NCI-H345 treated with DMSO at 0.1 percent for 48 hours (cell line): Measurements from ENCODE around the gene OR8B8.
"Not testable (repeated sequence)": the region's sequence is repeated elsewhere in the genome, so short reads cannot be mapped to it uniquely, and the experiment has no call there.

ENCODE experiments used
- DNase-seq: peaks from one replicate; lab custom pipeline; 2025; ENCODE audit not compliant: unreplicated experiment; lab: John Stamatoyannopoulos, UW

Gene OR8B8

GRCh38 chr11:124445646-124446150 is at the start of gene OR8B8:
OR8B8 (minus strand) TSS chr11:124445696; CDS start chr11:124441085, 4,611 bp downstream.
- no peak for DNase-seq

GRCh38 chr11:124493016-124493655 is 47.6 kb upstream of the OR8B8 start:
- DNase-seq, result no peak

- DNase-seq, result no peak
Measured at GRCh38 chr11:124483422-124483821, 37.9 kb upstream of the OR8B8 start.

GRCh38 chr11:124482362-124483147 is 37.1 kb upstream of the OR8B8 start:
- no peak for DNase-seq

GRCh38 chr11:124481365-124482323 is 36.1 kb upstream of the OR8B8 start:
- DNase-seq, result no peak

- no peak for DNase-seq
Measured at GRCh38 chr11:124479561-124479960, 34.1 kb upstream of the OR8B8 start.

- DNase-seq, result no peak
Measured at GRCh38 chr11:124475265-124475664, 29.8 kb upstream of the OR8B8 start.

- no peak for DNase-seq
Measured at GRCh38 chr11:124474779-124475178, 29.3 kb upstream of the OR8B8 start.

- no peak for DNase-seq
Measured at GRCh38 chr11:124474079-124474478, 28.6 kb upstream of the OR8B8 start.

GRCh38 chr11:124473476-124473875 is 28.0 kb upstream of the OR8B8 start:
- no peak for DNase-seq

GRCh38 chr11:124470561-124471227 is 25.2 kb upstream of the OR8B8 start:
- DNase-seq, result no peak

- DNase-seq, result no peak
Measured at GRCh38 chr11:124467381-124467927, 22.0 kb upstream of the OR8B8 start.

GRCh38 chr11:124465368-124465767 is 19.9 kb upstream of the OR8B8 start:
- DNase-seq, result no peak

- DNase-seq, result no peak
Measured at GRCh38 chr11:124463990-124464389, 18.5 kb upstream of the OR8B8 start.

- DNase-seq, result no peak
Measured at GRCh38 chr11:124463324-124463723, 17.8 kb upstream of the OR8B8 start.

- DNase-seq, result no peak
Measured at GRCh38 chr11:124460459-124460858, 15.0 kb upstream of the OR8B8 start.

- not testable (repeated sequence) for DNase-seq
Measured at GRCh38 chr11:124459379-124459778, 13.9 kb upstream of the OR8B8 start.

GRCh38 chr11:124454552-124454951 is 9.1 kb upstream of the OR8B8 start:
- no peak for DNase-seq

- no peak for DNase-seq
Measured at GRCh38 chr11:124446916-124447315, 1.4 kb upstream of the OR8B8 start.

- DNase-seq, result no peak
Measured at GRCh38 chr11:124442847-124443246, 2.6 kb downstream of the OR8B8 start.
